Neural cell (in vitro differentiated cells): Measurements from ENCODE around the gene LMCD1.

Source experiments
- CTCF ChIP-seq: fragments of 450-650 bp; IDR thresholded peaks from 2 replicates; pipeline ENCODE4 v1.5.1; 2014; ENCODE audit warnings: antibody characterized with exemption, mild to moderate bottlenecking, moderate library complexity; ENCODE audit not compliant: poor library complexity, severe bottlenecking
- POLR2AphosphoS5 ChIP-seq: IDR thresholded peaks from 2 replicates; pipeline ENCODE4 v1.6.1; 2012
- TAF1 ChIP-seq: IDR thresholded peaks from 2 replicates; pipeline ENCODE4 v1.6.1; 2012; ENCODE audit warnings: low read depth

GRCh38 chr3:8581373-8581772 is 79.8 kb downstream of the LMCD1 start:
- TF ChIP-seq POLR2AphosphoS5 (no peak), TAF1 (no peak), CTCF (no peak)
